CD4-positive, alpha-beta T cell (primary cell): Measurements from ENCODE around the gene HOXA7. TPM values are rescaled to one million over a fixed set of nuclear protein-coding genes. Genes with fewer than 3 reads are reported as not detected.

Source experiments
- ATAC-seq: fragments of 200-7000 bp; cut with Tn5 transposase; one replicate; pipeline ENCODE4 v1.10.0; 2022; ENCODE audit warnings: mild to moderate bottlenecking; ENCODE audit not compliant: poor library complexity
- CTCF ChIA-PET: fragments of 350-600 bp; sonication (Branson Sonifier 250); formaldehyde crosslinking; loops from one replicate; lab custom pipeline; 2021; ENCODE audit warnings: antibody characterized with exemption, inconsistent platforms; lab: Charles Lee
- POLR2A ChIA-PET: fragments of 350-600 bp; sonication (Branson Sonifier 250); formaldehyde crosslinking; loops from one replicate; lab custom pipeline; 2021; ENCODE audit warnings: antibody characterized with exemption, inconsistent platforms; lab: Charles Lee
- DNase-seq, 14 experiments: peaks; one replicate each; pipeline ENCODE4 v3.0.0-alpha.2; 2013 to 2020; ENCODE audit warnings: mixed read lengths in 2 of 14
- H3K27ac ChIP-seq, 2 donors: one replicate each; pipeline versions ENCODE4 v1.5.1 to v1.7.0; 2013; ENCODE audit warnings: low read length in 2 of 2, low read depth in 1 of 2, mild to moderate bottlenecking in 1 of 2
- H3K27me3 ChIP-seq, 2 experiments: 1 replicate in 1 of 2; 2 replicates in 1 of 2; pipeline versions ENCODE4 v1.6.1 to v1.7.0; 2013; ENCODE audit warnings: low read length in 2 of 2, control low read depth in 1 of 2, mild to moderate bottlenecking in 1 of 2, moderate library complexity in 1 of 2; ENCODE audit not compliant: insufficient read depth in 2 of 2, control insufficient read depth in 1 of 2
- H3K36me3 ChIP-seq: one replicate; pipeline ENCODE4 v1.6.1; 2013; ENCODE audit warnings: low read length, control low read depth; ENCODE audit not compliant: insufficient read depth
- H3K4me1 ChIP-seq: one replicate; pipeline ENCODE4 v1.6.1; 2013; ENCODE audit warnings: low read length, control low read depth; ENCODE audit not compliant: insufficient read depth
- H3K4me3 ChIP-seq: one replicate; pipeline ENCODE4 v1.5.1; 2013; ENCODE audit warnings: mild to moderate bottlenecking, low read length, moderate library complexity
- H3K9me3 ChIP-seq, 2 experiments: 1 replicate in 1 of 2; 2 replicates in 1 of 2; pipeline versions ENCODE4 v1.6.1 to v1.7.0; 2013; ENCODE audit warnings: low read length in 2 of 2, mild to moderate bottlenecking in 2 of 2, control low read depth in 1 of 2, moderate library complexity in 1 of 2; ENCODE audit not compliant: control insufficient read depth in 1 of 2, insufficient read depth in 1 of 2
- H3K27ac Mint-ChIP-seq: one replicate; pipeline ENCODE4 v1.8.0; 2020; ENCODE audit warnings: mixed read lengths
- H3K27me3 Mint-ChIP-seq: one replicate; pipeline ENCODE4 v1.8.0; 2021; ENCODE audit warnings: mixed read lengths
- H3K36me3 Mint-ChIP-seq: one replicate; pipeline ENCODE4 v1.8.0; 2021; ENCODE audit warnings: low read depth, mixed read lengths
- H3K4me1 Mint-ChIP-seq: one replicate; pipeline ENCODE4 v1.8.0; 2021; ENCODE audit warnings: low read depth, mixed read lengths
- H3K4me3 Mint-ChIP-seq: one replicate; pipeline ENCODE4 v1.8.0; 2020; ENCODE audit warnings: mild to moderate bottlenecking, mixed read lengths
- H3K9me3 Mint-ChIP-seq: one replicate; pipeline ENCODE4 v1.8.0; 2020; ENCODE audit warnings: mixed read lengths
- CTCF ChIP-seq: fragments of 200-600 bp; IDR thresholded peaks from one replicate; pipeline ENCODE4 v1.8.0; 2022; ENCODE audit warnings: antibody characterized with exemption, mild to moderate bottlenecking
- intact Hi-C, 2 experiments: fragments of 100-400 bp; cut with DNase I in 1 of 2; cut with micrococcal nuclease in 1 of 2; formaldehyde crosslinking; loops; one replicate each; pipeline versions ENCODE4 v1.15.1 to v1.9.0; 2023 to 2025; cut with DNase I, micrococcal nuclease
- total RNA-seq, 174 experiments: library from RNA in 2 of 174; stranded (reverse) in 2 of 174; gene quantifications; one replicate each; pipeline ENCODE4 v1.2.3 and lab custom pipeline; 2021 to 2026

The HOXA7 gene
- total RNA-seq, 2 experiments from 2014 or later: not detected

- Histone ChIP-seq H3K36me3 (no peaks in the 10 kb centered on the region), H3K4me1 (no peaks in the 10 kb centered on the region), H3K27me3 (peaks cover 19 to 65% of the 10 kb centered on the region in 2 experiments), H3K27ac (no peak overlapping the region), H3K9me3 (peaks cover 0 to 9% of the 10 kb centered on the region in 2 experiments), H3K4me3 (no peak overlapping the region)
- ATAC-seq: no peak
- peaks cover 86% of the 10 kb centered on the region for H3K27me3 Mint-ChIP-seq
- H3K4me1 Mint-ChIP-seq: no peaks in the 10 kb centered on the region
- DNase-seq: no peak
- intact Hi-C loops: no loop called here
- no peak overlapping the region for H3K4me3 Mint-ChIP-seq
- no peak overlapping the region for H3K27ac Mint-ChIP-seq
- POLR2A ChIA-PET: no interaction called here
- H3K36me3 Mint-ChIP-seq: no peaks in the 10 kb centered on the region
- CTCF ChIA-PET: no interaction called here
- no peak for TF ChIP-seq CTCF
- H3K9me3 Mint-ChIP-seq: no peaks in the 10 kb centered on the region
These were observed 18.7 kb downstream of the HOXA7 start for GRCh38 chr7:27137640-27138315.

- peaks cover 74% of the 10 kb centered on the region for H3K27me3 Mint-ChIP-seq
- no peaks in the 10 kb centered on the region for H3K4me1 Mint-ChIP-seq
- DNase-seq (peak in 1 of 14 experiments; percentile 51), ATAC-seq (no peak)
- Histone ChIP-seq H3K9me3 (peaks cover 0 to 8% of the 10 kb centered on the region in 2 experiments), H3K36me3 (no peaks in the 10 kb centered on the region), H3K27me3 (peaks cover 25 to 56% of the 10 kb centered on the region in 2 experiments), H3K27ac (no peak overlapping the region), H3K4me3 (no peak overlapping the region), H3K4me1 (peaks cover 10% of the 10 kb centered on the region)
- no peaks in the 10 kb centered on the region for H3K36me3 Mint-ChIP-seq
- TF ChIP-seq CTCF: no peak
- no peak overlapping the region for H3K4me3 Mint-ChIP-seq
- H3K9me3 Mint-ChIP-seq: no peaks in the 10 kb centered on the region
- intact Hi-C loops: no loop called here
- POLR2A ChIA-PET: no interaction called here
- CTCF ChIA-PET: no interaction called here
- no peak overlapping the region for H3K27ac Mint-ChIP-seq
These were observed 22.1 kb downstream of the HOXA7 start for GRCh38 chr7:27134392-27134791.

GRCh38 chr7:27133409-27134231 is 22.9 kb downstream of the HOXA7 start:
- no peak for TF ChIP-seq CTCF
- H3K27ac Mint-ChIP-seq: no peak overlapping the region
- peaks cover 10% of the 10 kb centered on the region for H3K4me1 ChIP-seq
- no peak for ATAC-seq
- ChIA-PET CTCF (no interaction called here), POLR2A (no interaction called here)
- H3K36me3 ChIP-seq: no peaks in the 10 kb centered on the region
- no peak overlapping the region for H3K27ac ChIP-seq
- no peaks in the 10 kb centered on the region for H3K36me3 Mint-ChIP-seq
- H3K27me3 ChIP-seq: peaks cover 28 to 53% of the 10 kb centered on the region in 2 experiments
- no peaks in the 10 kb centered on the region for H3K9me3 Mint-ChIP-seq
- no peaks in the 10 kb centered on the region for H3K4me1 Mint-ChIP-seq
- intact Hi-C loops: no loop called here
- peaks cover 0 to 8% of the 10 kb centered on the region in 2 experiments for H3K9me3 ChIP-seq
- H3K4me3 ChIP-seq: no peak overlapping the region
- no peak for DNase-seq
- no peak overlapping the region for H3K4me3 Mint-ChIP-seq
- peaks cover 79% of the 10 kb centered on the region for H3K27me3 Mint-ChIP-seq
